Measurements from ENCODE around the gene SOBP. TPM values are rescaled to one million over a fixed set of nuclear protein-coding genes. Genes with fewer than 3 reads are reported as not detected.

SOBP gene
- total RNA-seq, 1 donor from 2014 or later, result 0.09 TPM

DNA sequence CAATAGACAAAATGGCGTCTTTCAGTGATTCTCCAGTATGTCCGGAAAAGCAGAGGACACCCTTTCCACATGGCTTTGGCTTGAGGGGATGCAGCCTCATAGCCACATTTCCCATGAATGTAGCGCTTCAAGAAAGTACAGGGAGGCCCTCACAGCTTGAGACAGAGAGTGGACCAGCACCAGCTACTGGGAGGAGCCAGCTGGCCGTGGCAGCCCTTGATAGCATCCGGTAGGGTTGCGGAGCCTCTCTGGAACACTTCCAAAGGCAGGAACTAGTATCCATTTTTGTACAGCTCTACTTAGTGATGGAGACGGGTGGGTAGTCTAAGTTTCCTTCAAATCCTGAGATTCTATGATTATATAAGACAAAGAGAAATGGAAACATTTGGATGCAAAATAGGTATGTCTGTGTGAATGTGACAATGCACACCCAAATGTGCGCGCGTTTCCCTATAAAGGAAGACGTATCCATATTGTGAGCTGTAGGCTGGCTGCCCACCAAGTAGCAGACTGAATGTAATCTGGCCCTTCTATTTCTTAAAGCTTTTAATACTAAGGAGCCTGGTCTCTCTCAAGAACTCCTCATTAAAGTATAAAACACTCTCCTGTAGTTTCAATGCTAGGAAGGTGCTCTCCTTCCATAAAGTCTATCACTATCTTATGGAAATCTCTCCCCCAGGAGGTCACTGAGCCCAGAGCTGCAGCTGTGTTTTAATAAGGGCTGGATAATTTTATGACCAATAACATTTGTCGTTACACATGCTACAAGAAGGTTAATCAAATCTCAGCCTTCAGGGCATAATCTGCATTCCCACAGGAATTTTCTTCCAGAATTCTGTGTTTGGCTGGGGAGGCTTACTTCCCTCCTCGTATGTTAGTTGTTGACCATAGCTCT lies 74.0 kb downstream of the SOBP start:
- DNase-seq, result no peak
- Mint-ChIP-seq H3K9me3 (no peaks in the 10 kb centered on the region), H3K27me3 (peaks cover 23% of the 10 kb centered on the region), H3K4me1 (no peaks in the 10 kb centered on the region), H3K36me3 (ENCODE audit: low read depth) (no peaks in the 10 kb centered on the region), H3K4me3 (no peak overlapping the region), H3K27ac (no peak overlapping the region)
- intact Hi-C loops (cut with micrococcal nuclease), result no loop called here

DNA sequence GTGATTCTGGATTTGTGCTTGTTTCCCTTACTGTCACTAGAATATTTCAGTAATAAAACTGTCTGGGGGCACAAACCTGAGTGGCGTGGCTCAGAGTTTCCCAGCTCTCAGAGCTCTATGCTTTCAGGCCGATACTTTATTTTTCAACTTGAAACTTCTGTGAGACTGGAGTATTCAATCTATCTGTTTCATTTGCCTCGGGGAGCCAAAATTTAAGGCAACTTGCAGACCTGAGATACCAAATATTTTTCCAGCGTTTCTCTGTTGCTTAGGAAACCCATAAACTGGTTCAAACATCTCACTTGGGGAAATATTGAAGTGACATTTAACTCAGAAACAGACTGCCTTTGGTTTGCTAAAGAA lies 74.7 kb downstream of the SOBP start:
- DNase-seq, result no peak
- no peak overlapping the region for H3K27ac Mint-ChIP-seq
- no peaks in the 10 kb centered on the region for H3K9me3 Mint-ChIP-seq
- H3K36me3 Mint-ChIP-seq (ENCODE audit: low read depth), result no peaks in the 10 kb centered on the region
- H3K4me3 Mint-ChIP-seq, result no peak overlapping the region
- H3K4me1 Mint-ChIP-seq, result no peaks in the 10 kb centered on the region
- intact Hi-C loops (cut with micrococcal nuclease), result no loop called here
- peaks cover 18% of the 10 kb centered on the region for H3K27me3 Mint-ChIP-seq

DNA sequence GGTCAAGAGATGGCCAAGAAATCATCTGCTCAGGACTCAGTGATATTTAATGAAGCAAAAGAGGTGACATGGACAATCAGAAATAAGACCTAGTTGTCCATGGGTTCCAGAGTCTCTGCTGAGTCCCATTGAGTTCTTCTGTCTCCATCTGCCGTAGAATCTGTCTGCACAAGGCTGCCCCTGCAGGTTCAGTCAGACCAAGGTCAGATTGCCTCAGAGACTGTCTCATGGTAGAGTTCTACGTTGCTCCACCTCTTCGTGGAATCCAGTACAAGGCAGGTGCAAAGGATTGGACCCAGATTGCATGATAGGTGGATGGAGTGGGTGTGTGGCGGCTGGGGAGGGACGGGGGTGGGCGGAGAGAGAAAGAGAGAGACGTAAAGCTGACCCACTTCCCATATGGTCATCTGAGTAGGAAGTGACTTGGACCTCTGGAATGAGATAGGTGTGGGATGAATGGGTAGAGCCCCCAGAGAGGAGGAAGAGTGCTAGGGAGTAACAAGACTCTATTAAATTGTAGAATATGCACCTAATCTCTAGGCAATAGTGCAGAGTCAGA lies 75.3 kb downstream of the SOBP start:
- no peaks in the 10 kb centered on the region for H3K36me3 Mint-ChIP-seq (ENCODE audit: low read depth)

DNA sequence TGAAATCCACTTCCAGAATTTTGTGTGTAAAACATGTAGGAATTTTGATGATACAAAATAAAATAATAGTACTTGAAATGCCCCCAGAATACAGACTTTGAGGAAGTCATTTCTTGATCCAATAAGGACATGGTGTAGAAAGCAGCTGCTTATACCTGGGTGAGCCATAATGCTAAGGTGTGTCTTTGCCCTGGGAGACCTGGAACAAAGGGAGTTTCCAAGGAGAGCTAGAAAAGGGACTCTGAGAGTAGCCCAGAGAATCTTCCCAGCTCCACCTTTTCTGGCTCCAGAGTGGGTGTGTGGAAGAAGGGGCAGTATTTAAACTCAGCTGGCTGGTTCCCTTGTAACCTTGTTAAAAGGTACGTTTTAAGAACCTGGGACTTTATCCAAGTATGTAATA lies 77.7 kb downstream of the SOBP start:
- intact Hi-C loops (cut with micrococcal nuclease), result no loop called here
- Mint-ChIP-seq H3K27me3 (peaks cover 17% of the 10 kb centered on the region), H3K27ac (no peak overlapping the region), H3K36me3 (ENCODE audit: low read depth) (no peaks in the 10 kb centered on the region), H3K9me3 (no peaks in the 10 kb centered on the region), H3K4me1 (no peaks in the 10 kb centered on the region), H3K4me3 (no peak overlapping the region)
- DNase-seq, result no peak

More for the DNA sequence above, 75.3 kb downstream of the SOBP start:
- peaks cover 15% of the 10 kb centered on the region for H3K27me3 Mint-ChIP-seq
- no peaks in the 10 kb centered on the region for H3K9me3 Mint-ChIP-seq
- no peak overlapping the region for H3K27ac Mint-ChIP-seq
- no peaks in the 10 kb centered on the region for H3K4me1 Mint-ChIP-seq
- DNase-seq, result no peak
- intact Hi-C loops (cut with micrococcal nuclease), result no loop called here
- H3K4me3 Mint-ChIP-seq, result no peak overlapping the region

DNA sequence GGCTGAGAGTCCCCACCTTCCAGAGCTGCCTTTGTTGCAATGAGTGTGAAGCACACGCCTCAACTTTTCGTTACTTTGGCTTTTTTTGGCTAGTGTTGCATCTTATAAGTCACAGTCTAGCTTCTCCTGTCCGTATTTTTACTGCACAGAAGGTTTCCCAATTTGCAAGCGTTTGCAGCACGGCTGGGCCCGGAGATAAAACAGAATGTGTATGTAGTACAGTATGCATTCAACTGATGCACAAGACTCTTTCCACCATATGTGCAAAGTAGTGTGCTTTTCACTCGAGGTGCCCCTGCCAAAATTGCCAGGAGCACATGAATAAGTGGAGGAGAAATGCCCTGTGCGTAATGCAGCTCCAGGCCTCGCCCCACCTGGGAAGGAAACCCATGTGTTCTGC lies 79.6 kb downstream of the SOBP start:
- H3K9me3 Mint-ChIP-seq, result no peaks in the 10 kb centered on the region
- no peak for DNase-seq
- H3K27me3 Mint-ChIP-seq, result peaks cover 18% of the 10 kb centered on the region
- H3K27ac Mint-ChIP-seq, result no peak overlapping the region
- no peaks in the 10 kb centered on the region for H3K4me1 Mint-ChIP-seq
- intact Hi-C loops (cut with micrococcal nuclease), result no loop called here
- no peak overlapping the region for H3K4me3 Mint-ChIP-seq
- H3K36me3 Mint-ChIP-seq (ENCODE audit: low read depth), result no peaks in the 10 kb centered on the region

DNA sequence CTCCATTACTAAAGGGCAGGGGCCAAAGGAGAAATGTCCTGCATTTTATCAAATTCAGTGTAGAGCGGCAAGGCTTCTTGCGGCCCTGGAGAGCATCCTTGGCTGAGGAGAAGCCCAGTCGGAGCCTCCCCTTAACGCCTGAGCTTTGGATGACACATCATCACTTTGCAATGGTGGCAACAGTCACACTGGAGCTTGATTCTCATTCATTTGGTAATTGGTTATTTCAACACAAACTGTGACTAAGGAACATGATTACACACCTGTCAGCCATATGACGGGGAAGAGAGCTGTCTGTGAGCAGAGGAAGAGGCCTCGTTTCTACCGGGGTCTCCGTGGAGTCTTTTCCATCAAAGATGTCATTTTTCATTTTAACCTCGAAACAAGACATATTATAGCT lies 81.4 kb downstream of the SOBP start:
- intact Hi-C loops (cut with micrococcal nuclease), result no loop called here
- Mint-ChIP-seq H3K36me3 (ENCODE audit: low read depth) (no peaks in the 10 kb centered on the region), H3K27me3 (peaks cover 17% of the 10 kb centered on the region), H3K4me3 (no peak overlapping the region), H3K9me3 (no peaks in the 10 kb centered on the region), H3K27ac (no peak overlapping the region), H3K4me1 (no peaks in the 10 kb centered on the region)
- no peak for DNase-seq

DNA sequence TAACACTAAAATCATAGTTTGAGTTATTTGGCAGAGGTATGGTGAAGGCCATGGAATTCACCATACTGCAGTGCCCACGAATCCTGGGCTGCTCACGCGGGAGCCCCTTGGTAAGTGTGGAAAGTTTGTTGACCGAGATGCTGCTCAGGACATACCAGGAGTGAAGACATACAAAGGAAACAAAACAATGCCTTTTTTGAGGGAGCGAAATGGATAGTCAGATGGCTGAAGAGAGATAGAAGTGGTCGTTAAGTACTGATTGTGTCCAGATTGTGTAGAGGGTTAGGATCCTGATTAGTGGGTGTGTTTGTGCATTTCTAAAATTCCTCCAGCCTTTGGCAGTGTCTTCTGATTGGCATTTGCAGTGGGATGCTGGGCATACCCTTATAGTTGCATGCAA lies 83.0 kb downstream of the SOBP start:
- no peaks in the 10 kb centered on the region for H3K4me1 Mint-ChIP-seq
- no peak overlapping the region for H3K4me3 Mint-ChIP-seq
- DNase-seq, result no peak
- intact Hi-C loops (cut with micrococcal nuclease), result no loop called here
- no peak overlapping the region for H3K27ac Mint-ChIP-seq
- no peaks in the 10 kb centered on the region for H3K36me3 Mint-ChIP-seq (ENCODE audit: low read depth)
- H3K9me3 Mint-ChIP-seq, result no peaks in the 10 kb centered on the region
- peaks cover 15% of the 10 kb centered on the region for H3K27me3 Mint-ChIP-seq

DNA sequence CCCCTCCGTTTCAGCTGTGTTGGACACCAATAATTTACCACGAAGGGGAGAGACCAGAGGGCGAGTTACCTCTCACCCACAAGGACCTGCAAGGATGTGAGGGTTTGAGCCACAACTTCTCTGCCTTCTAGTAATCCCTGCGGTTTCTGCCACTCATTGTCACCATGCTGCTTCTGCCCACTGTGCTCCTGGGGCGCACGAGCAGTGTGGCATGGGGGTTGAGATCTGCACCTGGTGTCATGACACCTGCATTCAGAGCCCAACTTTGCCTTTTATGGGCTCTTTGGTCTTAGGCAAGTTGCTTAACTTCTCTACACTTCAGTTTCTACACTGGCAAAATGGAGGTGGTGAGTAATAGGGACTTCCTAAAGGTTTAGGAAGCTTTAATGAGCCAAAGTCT lies 84.9 kb downstream of the SOBP start:
- intact Hi-C loops (cut with micrococcal nuclease), result no loop called here
- H3K4me3 Mint-ChIP-seq, result no peak overlapping the region
- no peak for DNase-seq
- H3K27ac Mint-ChIP-seq, result no peak overlapping the region
- no peaks in the 10 kb centered on the region for H3K36me3 Mint-ChIP-seq (ENCODE audit: low read depth)
- peaks cover 20% of the 10 kb centered on the region for H3K27me3 Mint-ChIP-seq
- no peaks in the 10 kb centered on the region for H3K4me1 Mint-ChIP-seq
- H3K9me3 Mint-ChIP-seq, result no peaks in the 10 kb centered on the region

DNA sequence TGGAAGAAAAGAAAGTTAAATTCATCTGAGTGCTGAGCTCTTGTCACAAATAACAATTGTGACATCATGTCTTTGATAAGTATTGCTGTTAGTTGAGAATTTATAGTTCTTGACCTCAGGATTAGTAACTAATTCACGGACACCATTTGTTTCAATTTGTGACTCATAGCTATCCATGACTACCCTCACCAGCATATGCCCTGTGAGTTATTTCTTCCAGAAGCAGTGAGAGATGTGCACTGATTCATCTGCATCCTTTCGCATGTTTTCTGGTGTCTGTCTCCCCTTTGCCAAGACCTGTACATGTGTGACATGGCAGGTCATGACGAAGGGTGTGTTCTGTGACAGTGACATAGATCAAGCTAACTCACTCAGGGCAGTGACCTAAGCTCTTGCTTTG lies 86.9 kb downstream of the SOBP start:
- no peak overlapping the region for H3K27ac Mint-ChIP-seq
- intact Hi-C loops (cut with micrococcal nuclease), result no loop called here
- peaks cover 18% of the 10 kb centered on the region for H3K27me3 Mint-ChIP-seq
- no peak for DNase-seq
- no peaks in the 10 kb centered on the region for H3K36me3 Mint-ChIP-seq (ENCODE audit: low read depth)
- H3K9me3 Mint-ChIP-seq, result no peaks in the 10 kb centered on the region
- no peaks in the 10 kb centered on the region for H3K4me1 Mint-ChIP-seq
- H3K4me3 Mint-ChIP-seq, result no peak overlapping the region

DNA sequence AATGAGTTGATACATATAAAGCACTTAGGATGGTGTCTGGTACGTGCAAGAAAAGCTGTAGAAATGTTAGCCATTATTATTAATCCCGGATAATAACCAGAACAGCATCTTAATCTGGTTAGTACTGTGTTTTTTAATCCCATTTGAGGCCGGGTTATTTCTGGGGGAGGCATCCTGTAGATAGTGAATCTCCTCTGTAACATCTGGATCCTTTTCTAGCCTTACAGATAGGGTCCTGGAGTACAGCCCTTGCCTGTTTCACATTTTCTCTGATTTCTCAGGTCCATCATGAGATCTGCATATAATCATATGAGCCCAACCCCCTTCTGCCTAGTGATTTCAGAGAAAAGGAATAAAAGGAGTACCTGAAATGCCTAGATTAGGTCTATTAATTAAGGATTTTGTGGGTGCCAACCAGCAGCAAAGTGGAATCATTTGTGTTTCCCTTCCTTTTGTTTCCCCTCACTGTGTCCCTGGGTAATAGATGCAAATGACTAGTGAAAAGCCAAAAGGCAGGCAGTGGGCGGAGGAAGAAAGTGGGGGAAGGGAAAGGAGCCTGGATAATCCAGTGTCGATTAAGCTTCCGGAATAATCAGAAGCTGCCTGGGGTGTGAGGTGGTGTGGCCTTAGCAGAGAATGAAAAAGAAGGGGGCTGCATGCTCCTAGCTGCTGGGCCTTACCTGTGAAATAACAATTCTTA lies 88.9 kb downstream of the SOBP start:
- Mint-ChIP-seq H3K27me3 (peaks cover 23% of the 10 kb centered on the region), H3K9me3 (no peaks in the 10 kb centered on the region), H3K36me3 (ENCODE audit: low read depth) (no peaks in the 10 kb centered on the region), H3K4me3 (no peak overlapping the region), H3K4me1 (no peaks in the 10 kb centered on the region), H3K27ac (no peak overlapping the region)
- intact Hi-C loops (cut with micrococcal nuclease), result no loop called here
- no peak for DNase-seq

DNA sequence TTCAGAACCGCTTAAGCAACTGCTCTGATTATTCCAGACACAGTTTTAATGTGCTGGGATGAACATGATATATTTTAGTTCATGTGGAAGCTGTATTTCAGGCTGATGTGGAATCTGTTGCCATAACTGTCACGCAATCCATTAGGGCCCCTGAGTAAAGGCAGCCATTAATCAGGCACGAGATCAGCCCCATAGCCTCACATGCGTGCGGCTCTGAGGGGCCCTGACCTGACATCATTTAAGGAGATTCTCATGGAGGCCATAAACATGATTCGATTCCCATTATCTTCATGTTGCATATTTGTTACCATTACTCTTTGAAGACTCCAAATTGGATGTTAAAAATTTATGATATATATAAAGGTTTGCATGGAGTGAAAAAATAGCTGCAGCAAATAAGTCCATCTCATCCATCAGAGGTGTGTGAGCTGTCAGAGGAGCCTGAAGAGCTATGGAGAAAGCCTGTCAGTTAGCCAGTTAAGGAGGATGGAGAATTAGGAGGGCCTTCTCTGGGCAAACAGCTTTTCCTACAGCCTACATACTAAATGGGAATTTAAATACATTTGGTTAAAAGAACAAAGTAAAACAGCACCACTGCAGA lies 89.6 kb downstream of the SOBP start:
- Mint-ChIP-seq H3K4me3 (no peak overlapping the region), H3K27ac (no peak overlapping the region), H3K9me3 (no peaks in the 10 kb centered on the region), H3K36me3 (ENCODE audit: low read depth) (no peaks in the 10 kb centered on the region), H3K4me1 (no peaks in the 10 kb centered on the region), H3K27me3 (peaks cover 23% of the 10 kb centered on the region)
- no peak for DNase-seq
- intact Hi-C loops (cut with micrococcal nuclease), result no loop called here

DNA sequence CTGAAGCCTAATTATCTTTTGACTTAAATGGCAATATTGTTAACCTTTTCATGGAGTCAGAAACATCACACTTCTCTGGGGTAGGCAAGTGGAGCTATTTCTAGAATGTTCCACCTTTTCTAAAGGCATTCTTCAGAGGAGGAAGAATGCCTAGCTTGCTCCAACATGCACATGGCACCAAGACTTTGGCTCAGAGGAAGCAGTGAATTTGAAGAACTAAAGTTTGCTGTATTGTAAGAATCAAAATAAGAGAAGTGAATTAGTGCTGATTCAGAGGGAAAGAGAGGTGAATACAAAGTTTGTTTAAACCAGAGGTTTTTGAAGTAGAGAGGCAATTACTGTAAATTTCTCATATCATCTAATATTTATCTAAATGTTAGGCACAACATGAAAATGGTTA lies 92.2 kb downstream of the SOBP start:
- intact Hi-C loops (cut with micrococcal nuclease), result no loop called here
- DNase-seq, result no peak
- Mint-ChIP-seq H3K4me1 (no peaks in the 10 kb centered on the region), H3K36me3 (ENCODE audit: low read depth) (no peaks in the 10 kb centered on the region), H3K4me3 (no peak overlapping the region), H3K27ac (no peak overlapping the region), H3K27me3 (peaks cover 30% of the 10 kb centered on the region), H3K9me3 (no peaks in the 10 kb centered on the region)

DNA sequence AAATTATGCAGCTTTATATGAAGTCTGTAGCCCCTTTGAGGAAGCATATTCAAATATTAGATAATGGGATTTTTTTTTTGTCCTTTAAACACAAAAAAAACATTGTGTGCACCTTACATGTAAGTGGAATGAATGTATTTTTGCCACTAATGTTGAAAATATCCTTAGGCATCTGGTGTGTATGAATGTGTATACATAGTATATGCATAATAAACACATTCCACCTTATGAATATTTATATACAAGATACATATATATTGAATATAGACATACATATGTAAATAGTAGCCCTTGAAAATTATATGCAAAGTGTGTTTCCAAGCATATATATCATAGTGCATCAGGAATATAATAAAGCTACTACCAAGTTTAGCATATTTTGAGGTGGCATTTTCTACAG lies 94.8 kb downstream of the SOBP start:
- Mint-ChIP-seq H3K4me1 (no peaks in the 10 kb centered on the region), H3K27me3 (peaks cover 37% of the 10 kb centered on the region), H3K4me3 (no peak overlapping the region), H3K36me3 (ENCODE audit: low read depth) (no peaks in the 10 kb centered on the region), H3K9me3 (no peaks in the 10 kb centered on the region), H3K27ac (no peak overlapping the region)
- no peak for DNase-seq
- intact Hi-C loops (cut with micrococcal nuclease), result no loop called here

DNA sequence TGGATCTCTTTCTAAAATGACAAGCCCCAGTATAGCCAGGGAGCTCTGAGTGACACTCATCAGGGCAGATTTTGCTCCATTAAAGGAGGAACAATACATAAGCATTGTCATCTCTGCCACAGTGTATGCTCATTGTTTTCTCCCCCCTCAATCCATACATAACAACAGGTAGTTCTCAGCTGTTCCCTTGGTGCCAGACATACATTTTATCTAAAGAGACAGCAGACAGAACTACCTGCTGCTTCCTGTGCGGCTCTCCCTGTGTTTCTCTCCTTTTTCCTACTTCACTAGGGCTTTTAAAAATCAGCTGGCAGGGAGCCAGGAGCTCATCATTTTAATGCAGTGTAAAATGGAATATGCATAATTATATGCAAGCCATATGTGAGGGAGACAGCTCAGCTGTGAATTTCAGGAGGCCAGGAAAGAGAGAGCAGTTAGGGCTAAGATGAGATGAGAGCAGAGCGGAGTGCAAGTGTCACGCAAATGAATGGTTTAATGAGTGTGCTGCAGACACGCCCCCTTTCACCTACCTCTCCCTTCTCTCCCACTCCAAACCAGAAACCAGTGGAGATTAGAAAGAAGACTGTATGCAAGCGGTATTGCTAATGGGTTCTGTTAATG lies 96.0 kb downstream of the SOBP start:
- Mint-ChIP-seq H3K9me3 (no peaks in the 10 kb centered on the region), H3K4me3 (no peak overlapping the region), H3K4me1 (no peaks in the 10 kb centered on the region), H3K27ac (no peak overlapping the region), H3K36me3 (ENCODE audit: low read depth) (no peaks in the 10 kb centered on the region), H3K27me3 (peaks cover 39% of the 10 kb centered on the region)
- no peak for DNase-seq
- intact Hi-C loops (cut with micrococcal nuclease), result no loop called here
